Measurements from ENCODE around the gene FLAD1.

The FLAD1 gene

GRCh38 chr1:155014709-155015508, 31.8 kb downstream of the FLAD1 start:
- no peak for DNase-seq

- no peak for DNase-seq
These were observed 32.5 kb downstream of the FLAD1 start for GRCh38 chr1:155015527-155016230.

DNA sequence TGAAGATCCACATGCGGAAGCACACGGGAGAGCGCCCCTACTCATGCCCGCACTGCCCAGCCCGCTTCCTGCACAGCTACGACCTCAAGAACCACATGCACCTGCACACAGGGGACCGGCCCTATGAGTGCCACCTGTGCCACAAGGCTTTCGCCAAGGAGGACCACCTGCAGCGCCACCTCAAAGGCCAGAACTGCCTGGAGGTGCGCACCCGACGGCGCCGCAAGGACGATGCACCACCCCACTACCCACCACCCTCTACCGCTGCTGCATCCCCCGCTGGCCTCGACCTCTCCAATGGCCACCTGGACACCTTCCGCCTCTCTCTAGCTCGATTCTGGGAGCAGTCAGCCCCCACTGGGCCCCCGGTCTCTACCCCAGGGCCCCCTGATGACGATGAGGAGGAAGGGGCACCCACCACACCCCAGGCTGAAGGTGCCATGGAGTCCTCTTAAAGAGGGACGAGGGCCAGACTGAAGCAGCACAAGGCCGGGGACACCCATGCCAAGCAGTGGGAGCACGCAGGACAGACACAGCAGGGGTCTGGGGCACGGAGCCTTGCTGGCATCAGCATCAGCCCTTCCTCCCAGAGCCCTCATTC, 33.2 kb downstream of the FLAD1 start:
- DNase-seq, result no peak

DNA sequence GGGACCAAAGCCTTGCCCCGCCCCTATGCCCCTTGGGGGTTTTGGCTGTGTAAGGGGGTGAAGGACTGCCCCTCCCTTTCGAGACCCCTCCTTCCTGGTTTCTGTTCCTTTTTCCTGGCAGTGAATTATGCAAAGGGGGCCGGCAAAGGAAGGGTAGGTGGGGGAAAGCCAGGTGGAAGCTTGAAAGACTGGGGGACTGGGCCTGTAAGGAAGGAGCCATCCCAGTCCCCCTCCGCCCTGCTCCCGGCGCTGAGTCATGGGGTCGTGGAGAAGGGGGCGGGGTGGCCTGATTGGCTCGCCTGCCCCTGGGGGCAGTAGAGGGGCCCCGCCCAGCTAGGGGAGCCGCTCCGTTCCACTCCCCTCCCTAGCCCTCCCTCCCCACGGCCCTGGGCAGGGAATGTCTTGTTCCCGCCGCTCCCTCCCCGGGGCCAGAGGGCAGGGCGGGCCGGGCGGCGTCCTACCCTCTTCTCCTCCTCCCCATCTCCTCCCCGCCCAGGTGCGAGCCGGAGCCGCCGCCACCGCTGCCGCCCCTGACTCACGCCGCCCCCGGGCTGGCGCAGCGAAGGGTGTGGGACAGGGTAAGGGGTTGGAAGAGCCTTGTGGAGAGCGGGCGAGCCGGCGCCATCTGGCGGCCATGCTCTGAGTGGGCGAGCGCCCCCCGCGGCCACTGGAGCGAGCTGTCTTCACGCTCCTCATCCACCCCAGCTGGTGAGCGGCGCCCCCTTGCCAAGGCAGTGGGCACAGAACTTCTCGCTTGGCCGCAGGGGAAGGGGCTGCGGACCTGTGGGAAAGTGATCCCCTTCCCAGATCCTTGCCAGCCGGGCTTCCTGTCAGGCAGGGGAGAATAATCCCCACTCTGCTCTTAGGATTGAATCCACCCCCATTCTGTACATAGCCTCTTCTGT, 34.1 kb downstream of the FLAD1 start:
- DNase-seq, result peak in 55 of 56 donors; percentile 11 to 96 (median 75)

DNA sequence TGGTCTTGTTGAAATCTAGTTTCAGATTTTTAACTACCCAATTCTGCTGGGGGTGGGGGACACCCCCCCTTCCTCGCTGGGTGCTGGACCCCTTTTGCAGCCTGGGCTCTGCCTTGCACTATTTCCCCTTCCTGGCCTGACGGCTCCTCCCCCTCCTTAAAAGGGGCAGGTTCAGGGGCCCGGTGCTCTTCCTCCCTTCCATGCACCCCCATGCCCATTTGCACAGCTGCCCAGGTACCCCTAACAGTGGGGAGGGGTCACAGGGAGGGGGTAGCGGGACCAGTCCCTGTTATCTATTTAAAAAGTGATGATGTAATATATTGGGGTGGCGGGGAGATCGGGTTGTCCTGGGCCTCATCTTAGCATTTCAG, 34.8 kb downstream of the FLAD1 start:
- DNase-seq, result no peak

- no peak for DNase-seq
These were observed 35.6 kb downstream of the FLAD1 start for GRCh38 chr1:155018617-155019348.

DNA sequence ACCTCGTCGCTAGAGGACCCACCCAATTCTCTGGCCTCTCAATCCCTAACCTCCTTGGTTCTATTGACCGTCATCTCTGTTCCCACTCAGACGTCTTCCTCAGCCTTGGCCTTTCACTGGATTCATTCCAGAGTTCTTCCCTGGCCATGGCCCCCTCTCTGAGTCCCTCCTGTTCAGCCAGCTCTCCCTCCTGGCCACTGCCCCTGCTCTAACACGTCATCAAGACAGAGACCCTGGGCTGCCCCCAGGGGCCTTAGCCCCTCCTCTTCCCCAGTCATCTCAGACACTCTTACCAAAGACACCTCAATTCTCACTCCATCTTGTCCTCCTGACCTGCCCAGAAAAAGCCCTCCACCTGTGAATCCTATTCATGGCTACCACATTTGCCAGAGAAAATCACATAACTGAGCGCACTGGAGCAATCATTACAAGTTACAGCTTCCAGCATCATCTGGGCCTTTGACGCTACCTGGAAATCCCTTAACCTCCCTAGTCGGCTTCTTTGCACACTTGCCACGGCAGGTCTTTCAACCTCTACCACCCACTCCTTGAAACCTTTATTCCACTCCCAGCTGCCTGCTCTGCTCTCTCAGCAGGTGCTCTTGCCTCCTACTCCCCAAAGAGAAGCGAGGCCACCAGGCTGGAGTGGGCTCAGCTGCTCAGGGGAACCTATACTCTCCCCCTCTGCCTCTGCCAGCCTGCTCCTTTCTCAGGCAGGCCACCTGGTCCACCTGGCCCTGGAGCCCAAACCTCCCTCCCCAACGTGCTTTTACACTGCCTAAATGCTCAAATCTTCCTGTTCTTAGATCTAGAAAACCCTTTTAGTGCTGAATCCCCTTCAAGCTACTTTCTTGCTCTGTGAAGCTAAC, 36.5 kb downstream of the FLAD1 start:
- peak in 1 of 56 donors; percentile 24 for DNase-seq

- DNase-seq, result no peak
These were observed 39.2 kb downstream of the FLAD1 start for GRCh38 chr1:155022136-155022926.

- DNase-seq, result no peak
These were observed 39.7 kb downstream of the FLAD1 start for GRCh38 chr1:155022927-155023236.

DNA sequence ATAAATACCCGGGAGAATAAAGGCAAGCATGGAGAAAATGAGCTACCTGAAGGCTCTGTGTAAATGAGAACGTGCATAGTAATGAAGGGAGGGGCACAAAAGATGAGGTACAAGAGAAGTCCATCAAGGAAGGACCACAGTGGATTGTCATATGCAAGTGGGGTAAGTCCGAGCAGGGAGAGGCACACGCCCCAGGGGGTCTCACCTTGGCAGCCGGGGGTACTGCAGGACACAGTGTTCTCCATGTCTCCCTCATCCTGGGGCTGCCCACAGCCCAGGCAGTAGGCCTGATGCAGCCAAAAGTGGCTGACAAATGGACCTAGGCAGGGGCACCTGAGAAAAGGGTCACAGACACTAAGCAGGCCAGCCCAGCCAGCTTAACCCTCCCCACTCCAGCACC, 40.5 kb downstream of the FLAD1 start:
- no peak for DNase-seq

GRCh38 chr1:155024315-155024714, 41.2 kb downstream of the FLAD1 start:
- DNase-seq, result no peak

DNA sequence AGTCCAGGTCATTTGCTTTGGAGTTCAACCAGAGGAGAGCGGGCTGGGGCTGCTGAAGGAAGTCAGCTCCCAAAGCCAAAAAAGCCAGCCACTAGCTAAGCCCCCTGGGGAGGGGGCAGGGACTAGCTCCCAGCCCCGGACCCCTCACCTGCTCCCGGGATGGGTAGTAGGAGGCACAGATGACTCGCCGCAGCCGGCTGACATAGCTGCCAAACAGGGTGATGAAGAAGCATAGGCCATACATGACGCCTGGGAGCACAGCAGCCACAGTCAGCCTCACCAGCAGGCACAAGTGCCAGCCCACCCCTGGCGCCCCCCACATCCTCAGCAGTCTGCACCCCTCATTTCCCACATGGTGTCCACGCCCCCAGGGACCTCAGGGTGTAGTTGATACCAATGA, 43.0 kb downstream of the FLAD1 start:
- DNase-seq, result no peak

- no peak for DNase-seq
These were observed 43.4 kb downstream of the FLAD1 start for GRCh38 chr1:155026588-155026987.

DNA sequence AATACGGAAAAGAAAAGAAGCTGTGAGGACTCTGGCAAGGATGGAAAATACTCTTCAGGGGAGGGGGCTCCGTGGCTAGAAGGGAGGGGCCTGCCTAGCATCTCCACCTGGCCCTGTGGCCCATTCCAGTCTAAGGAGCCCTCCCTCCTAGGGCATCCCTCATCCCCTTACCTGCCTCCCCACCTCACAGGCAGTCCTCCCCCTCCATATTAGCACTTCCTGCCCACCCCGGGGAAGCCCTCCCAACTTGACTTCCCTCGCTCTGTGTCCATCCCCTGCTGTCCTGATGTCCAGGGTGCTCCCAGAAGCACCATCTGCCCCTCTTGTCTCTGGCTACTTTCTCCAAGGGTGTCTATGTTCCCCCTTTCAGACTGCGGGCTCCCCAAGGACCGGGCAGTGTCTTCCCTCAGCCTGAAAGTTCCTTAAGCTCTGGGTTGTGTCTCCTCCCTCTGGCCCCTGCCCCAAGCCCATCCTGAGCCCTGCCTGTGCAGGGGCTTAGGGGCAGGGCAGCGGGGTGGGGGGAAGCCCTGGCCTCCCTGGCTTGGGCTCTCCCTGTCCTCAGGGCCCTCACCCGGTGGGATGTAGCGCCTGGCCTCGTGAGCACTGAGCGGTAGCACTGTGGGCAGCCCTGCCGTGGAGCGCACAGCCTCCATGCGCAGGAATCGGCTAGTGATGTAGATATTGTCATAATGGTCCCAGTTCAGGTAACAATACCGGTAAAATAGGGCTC, 46.5 kb downstream of the FLAD1 start:
- no peak for DNase-seq

DNA sequence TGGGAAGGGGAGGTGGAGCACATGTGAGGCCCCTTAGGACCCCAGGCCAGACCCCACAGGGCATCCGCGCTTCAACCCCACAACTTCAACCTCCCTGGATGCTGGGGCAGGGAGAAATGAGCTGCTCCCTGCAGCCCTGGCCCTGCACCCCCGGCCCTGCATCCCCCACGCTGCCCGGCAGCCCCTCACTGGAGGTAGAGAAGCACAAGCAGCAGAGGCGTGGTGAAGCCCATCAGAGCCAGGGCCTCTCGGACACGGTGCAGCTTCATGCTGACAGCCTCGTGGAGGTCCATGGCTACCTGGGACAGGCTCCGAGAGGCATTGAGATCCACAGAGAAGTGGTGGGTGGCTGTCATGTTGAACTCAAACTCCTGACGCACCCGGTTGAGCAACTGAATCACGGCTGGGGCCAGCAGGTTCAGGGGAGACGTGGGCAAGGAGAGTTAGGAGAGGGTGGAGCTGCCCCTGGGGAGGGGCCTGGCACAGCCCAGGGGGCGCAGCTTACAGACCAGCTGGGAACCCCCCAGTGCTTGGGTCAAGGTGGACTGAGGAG, 47.2 kb downstream of the FLAD1 start:
- peak in 3 of 56 donors; percentile 14 to 41 (median 23) for DNase-seq

DNA sequence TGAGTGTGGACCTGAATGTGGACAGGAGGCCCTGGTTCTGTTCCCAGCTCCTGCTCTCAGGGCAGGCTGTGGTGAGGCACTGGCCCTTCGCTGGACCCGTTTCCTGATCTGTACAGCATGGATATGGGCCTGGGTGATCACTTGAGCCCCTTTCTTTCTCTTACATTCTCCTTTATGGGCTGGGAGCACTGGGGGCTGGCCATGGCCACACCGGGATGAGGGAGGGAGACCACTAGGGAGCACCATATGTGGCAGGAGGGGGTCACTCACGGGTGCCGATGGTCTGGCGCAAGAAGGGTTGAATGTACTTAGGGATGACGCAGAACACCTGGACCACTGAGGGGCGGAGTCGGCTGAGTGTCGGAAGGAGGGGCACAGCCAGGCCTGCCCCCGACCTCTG, 47.8 kb downstream of the FLAD1 start:
- DNase-seq, result no peak

DNA sequence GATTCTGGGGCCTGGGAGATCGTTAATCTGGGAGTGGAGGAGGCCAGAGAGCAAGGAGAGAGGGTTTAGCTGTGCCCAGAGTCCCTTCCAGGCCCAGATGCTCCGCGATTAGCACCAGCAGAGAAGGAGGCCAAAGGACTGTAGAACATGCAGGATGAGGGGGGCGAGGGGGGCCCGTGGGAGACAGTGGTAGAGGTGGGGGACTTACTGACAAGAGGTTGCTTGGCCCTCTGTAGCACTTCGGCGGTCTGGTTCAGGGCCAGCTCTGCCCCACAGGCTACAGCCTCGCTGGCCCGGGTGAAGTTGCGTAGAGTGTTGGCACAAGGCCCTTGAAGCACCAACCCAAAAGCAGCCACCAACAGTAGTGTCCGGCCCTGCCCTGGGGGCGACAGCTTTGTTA, 49.7 kb downstream of the FLAD1 start:
- no peak for DNase-seq

- no peak for DNase-seq
These were observed 50.4 kb downstream of the FLAD1 start, which contains the start of the genes DCST1 and DCST2 for GRCh38 chr1:155033524-155033923. Gene DCST1, plus strand, starts transcription at chr1:155033824. Its CDS starts 213 bp downstream, at chr1:155034037. Gene DCST2, minus strand, starts transcription at chr1:155033781. Its CDS starts 80 bp downstream, at chr1:155033701.
